Progenitor cell of endocrine pancreas (in vitro differentiated cells): ENCODE data around the gene SLC35B4. TPM values are rescaled to one million over a fixed set of nuclear protein-coding genes. Genes with fewer than 3 reads are reported as not detected.

Experiments
- DNase-seq: peaks from one replicate; pipeline ENCODE4 v3.0.0; 2021; ENCODE audit warnings: low spot score; ENCODE audit not compliant: unreplicated experiment
- H3K27ac Mint-ChIP-seq: 2 replicates; pipeline ENCODE4 v1.8.0; 2021; ENCODE audit warnings: mild to moderate bottlenecking, moderate library complexity, mixed read lengths
- H3K27me3 Mint-ChIP-seq: 2 replicates; pipeline ENCODE4 v1.8.0; 2021; ENCODE audit warnings: mixed read lengths
- H3K36me3 Mint-ChIP-seq: 2 replicates; pipeline ENCODE4 v1.8.0; 2022; ENCODE audit warnings: mixed read lengths; ENCODE audit not compliant: insufficient read depth
- H3K4me1 Mint-ChIP-seq: 2 replicates; pipeline ENCODE4 v1.8.0; 2021; ENCODE audit warnings: low read depth, mixed read lengths
- H3K4me3 Mint-ChIP-seq: 2 replicates; pipeline ENCODE4 v1.8.0; 2021; ENCODE audit warnings: low read depth, mild to moderate bottlenecking, moderate library complexity, mixed read lengths
- H3K9me3 Mint-ChIP-seq: 2 replicates; pipeline ENCODE4 v1.8.0; 2021; ENCODE audit warnings: low read depth, mixed read lengths
- total RNA-seq: library from RNA; stranded (reverse); gene quantifications from 2 replicates; pipeline ENCODE4 v1.2.1, GENCODE V29; 2021
- TF ChIP-seq, protein P1 (sequence below): fragments of 200-600 bp; sonication (generic); IDR thresholded peaks from one replicate; pipeline ENCODE4 v1.5.0; 2021; ENCODE audit warnings: antibody characterized with exemption, mild to moderate bottlenecking; ENCODE audit not compliant: unreplicated experiment

SLC35B4 gene
- total RNA-seq, 1 donor from 2014 or later, result 34.2 TPM

DNA sequence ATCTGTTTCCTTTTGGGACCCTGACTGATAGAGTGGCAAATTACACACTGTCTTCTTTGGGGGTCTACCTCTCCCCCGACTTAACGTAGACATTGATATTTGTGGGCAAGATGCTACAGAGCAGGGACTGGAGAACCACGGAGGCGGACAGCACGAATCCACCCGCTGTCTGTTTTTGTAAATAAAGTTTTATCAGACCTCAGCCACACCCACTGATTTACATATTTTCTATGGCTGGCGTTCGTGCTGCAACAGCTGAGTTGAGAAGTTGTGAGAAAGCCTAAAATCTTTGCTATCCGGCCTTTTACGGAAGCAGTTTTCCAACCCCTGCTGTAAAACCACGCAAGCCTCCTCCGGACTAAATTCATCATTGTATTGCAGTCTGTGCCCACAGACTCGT, 17.2 kb upstream of the SLC35B4 start:
- DNase-seq, result no peak
- Mint-ChIP-seq H3K4me1 (peaks cover 6% of the 10 kb centered on the region), H3K9me3 (peaks cover 3% of the 10 kb centered on the region), H3K4me3 (no peak overlapping the region), H3K36me3 (no peaks in the 10 kb centered on the region), H3K27me3 (no peaks in the 10 kb centered on the region), H3K27ac (no peak overlapping the region)
- TF ChIP-seq, protein P1, sequence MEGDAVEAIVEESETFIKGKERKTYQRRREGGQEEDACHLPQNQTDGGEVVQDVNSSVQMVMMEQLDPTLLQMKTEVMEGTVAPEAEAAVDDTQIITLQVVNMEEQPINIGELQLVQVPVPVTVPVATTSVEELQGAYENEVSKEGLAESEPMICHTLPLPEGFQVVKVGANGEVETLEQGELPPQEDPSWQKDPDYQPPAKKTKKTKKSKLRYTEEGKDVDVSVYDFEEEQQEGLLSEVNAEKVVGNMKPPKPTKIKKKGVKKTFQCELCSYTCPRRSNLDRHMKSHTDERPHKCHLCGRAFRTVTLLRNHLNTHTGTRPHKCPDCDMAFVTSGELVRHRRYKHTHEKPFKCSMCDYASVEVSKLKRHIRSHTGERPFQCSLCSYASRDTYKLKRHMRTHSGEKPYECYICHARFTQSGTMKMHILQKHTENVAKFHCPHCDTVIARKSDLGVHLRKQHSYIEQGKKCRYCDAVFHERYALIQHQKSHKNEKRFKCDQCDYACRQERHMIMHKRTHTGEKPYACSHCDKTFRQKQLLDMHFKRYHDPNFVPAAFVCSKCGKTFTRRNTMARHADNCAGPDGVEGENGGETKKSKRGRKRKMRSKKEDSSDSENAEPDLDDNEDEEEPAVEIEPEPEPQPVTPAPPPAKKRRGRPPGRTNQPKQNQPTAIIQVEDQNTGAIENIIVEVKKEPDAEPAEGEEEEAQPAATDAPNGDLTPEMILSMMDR, result no peak

DNA sequence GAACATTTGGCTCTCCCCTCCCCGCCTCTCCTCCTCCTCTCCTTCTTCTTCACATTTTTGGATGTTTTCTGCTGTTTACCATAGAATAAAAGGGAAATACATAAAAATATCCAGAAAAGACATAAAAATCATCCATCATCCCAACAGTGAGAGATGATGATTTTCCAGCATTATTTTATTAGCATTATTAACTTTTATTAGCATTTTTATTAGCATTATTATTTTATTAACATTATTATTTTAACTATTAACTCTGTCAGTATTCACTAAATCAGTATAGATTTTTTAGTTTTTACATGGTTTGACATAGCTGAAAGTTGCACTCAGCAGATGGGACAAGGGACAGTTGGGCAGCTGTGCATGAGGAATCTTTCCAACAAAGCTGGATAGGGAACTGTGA, 16.2 kb upstream of the SLC35B4 start:
- H3K9me3 Mint-ChIP-seq, result peaks cover 3% of the 10 kb centered on the region
- peaks cover 6% of the 10 kb centered on the region for H3K4me1 Mint-ChIP-seq
- DNase-seq, result no peak
- no peaks in the 10 kb centered on the region for H3K27me3 Mint-ChIP-seq
- H3K36me3 Mint-ChIP-seq, result no peaks in the 10 kb centered on the region
- TF ChIP-seq, protein P1, result no peak
- H3K4me3 Mint-ChIP-seq, result no peak overlapping the region
- no peak overlapping the region for H3K27ac Mint-ChIP-seq

DNA sequence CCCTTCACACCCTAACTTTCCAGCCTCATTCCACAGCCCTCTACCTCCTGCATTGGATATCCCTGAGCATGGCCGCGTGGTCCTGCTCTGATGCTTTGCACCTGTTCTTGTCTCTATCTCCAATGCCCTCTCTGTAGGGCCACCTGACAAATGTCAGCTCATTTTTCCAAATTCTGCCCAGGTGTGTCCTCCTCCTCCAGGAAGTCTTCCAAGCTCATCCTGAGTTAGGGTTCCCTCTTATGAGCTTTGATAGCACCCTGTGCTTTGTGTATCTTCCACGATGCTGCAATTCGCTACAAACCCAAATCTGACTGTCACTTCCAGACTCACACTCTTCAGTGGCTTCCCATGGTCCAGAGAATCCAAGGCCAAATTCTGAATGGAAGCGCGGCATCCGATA, 14.7 kb upstream of the SLC35B4 start:
- Mint-ChIP-seq H3K9me3 (peaks cover 3% of the 10 kb centered on the region), H3K4me1 (peaks cover 6% of the 10 kb centered on the region), H3K27me3 (peaks cover 3% of the 10 kb centered on the region), H3K27ac (no peak overlapping the region), H3K4me3 (no peak overlapping the region), H3K36me3 (no peaks in the 10 kb centered on the region)
- no peak for DNase-seq
- TF ChIP-seq, protein P1, result no peak

DNA sequence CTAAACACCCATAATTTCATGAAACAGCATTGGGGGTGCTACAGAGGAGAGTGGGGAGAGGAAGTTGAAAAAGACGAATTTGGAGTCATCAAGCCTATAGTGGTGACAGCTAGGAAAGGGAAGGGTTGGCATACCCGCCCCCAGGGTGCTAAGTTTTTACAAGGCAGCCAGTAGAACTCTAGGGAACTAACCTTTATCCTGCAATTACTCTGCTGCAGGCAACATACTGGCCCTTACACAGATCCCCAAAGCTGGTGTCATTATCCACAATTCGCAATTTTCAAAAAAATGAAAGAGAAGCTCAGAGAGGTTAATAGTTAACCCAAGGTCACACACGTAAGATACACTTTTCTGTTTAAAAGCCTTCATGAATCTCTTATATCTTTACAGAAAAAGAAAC, 14.2 kb upstream of the SLC35B4 start:
- no peak overlapping the region for H3K27ac Mint-ChIP-seq
- H3K36me3 Mint-ChIP-seq, result no peaks in the 10 kb centered on the region
- peaks cover 3% of the 10 kb centered on the region for H3K27me3 Mint-ChIP-seq
- H3K4me1 Mint-ChIP-seq, result peaks cover 6% of the 10 kb centered on the region
- H3K9me3 Mint-ChIP-seq, result peaks cover 3% of the 10 kb centered on the region
- no peak for DNase-seq
- TF ChIP-seq, protein P1, result no peak
- H3K4me3 Mint-ChIP-seq, result no peak overlapping the region

DNA sequence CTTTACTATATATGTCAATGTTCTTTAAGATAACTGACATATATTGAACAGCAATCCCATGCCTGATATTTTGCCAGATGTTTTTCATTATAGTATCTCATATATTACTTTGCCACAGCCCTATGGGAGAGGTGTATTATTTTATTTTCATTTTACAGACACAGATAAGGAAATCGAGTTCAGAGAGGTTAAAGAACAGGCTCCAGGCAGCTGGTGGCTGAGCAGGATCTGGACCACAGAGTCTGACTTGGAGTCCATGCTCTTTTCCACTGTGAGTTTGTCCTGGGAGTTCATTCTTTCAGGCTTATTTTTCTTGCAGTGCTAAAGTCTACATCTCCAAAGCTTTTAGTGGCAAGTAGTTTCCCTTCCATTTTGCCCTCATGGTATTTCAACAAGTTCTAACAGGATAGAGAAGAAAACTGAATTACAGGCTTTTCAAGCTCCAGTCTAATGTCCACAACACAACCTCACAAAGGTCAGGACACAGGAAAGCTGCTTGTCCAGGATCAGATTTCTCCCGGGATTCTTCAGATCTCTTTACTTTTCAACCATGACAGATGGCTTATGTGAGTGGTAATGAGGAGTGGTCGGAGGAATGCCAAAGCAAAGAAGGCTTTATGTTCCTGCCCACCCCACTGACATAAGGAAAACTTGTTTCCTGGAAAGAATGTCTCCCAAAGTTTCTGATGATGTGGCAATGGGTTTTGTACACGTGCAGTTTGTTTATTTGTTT, 13.1 kb upstream of the SLC35B4 start:
- Mint-ChIP-seq H3K27ac (no peak overlapping the region), H3K9me3 (no peaks in the 10 kb centered on the region), H3K27me3 (peaks cover 3% of the 10 kb centered on the region), H3K4me3 (no peak overlapping the region), H3K36me3 (no peaks in the 10 kb centered on the region), H3K4me1 (peaks cover 6% of the 10 kb centered on the region)
- TF ChIP-seq, protein P1, result no peak
- DNase-seq, result no peak
